Hematopoietic multipotent progenitor cell (in vitro differentiated cells): Measurements from ENCODE around the gene PLA2R1. TPM values are rescaled to one million over a fixed set of nuclear protein-coding genes. Genes with fewer than 3 reads are reported as not detected.

Source experiments
- DNase-seq, 3 donors: peaks; one replicate each; pipeline ENCODE4 v3.0.0-alpha.2; 2011 to 2015; ENCODE audit warnings: low read depth in 2 of 3, low spot score in 2 of 3
- total RNA-seq: library from RNA; depleted of rRNA; stranded (reverse); fragments of >200 nt; gene quantifications from one replicate; pipeline ENCODE4 v1.2.3, GENCODE V29; 2012

The PLA2R1 gene
- total RNA-seq, 1 donor = 2.4 TPM

GRCh38 chr2:159942146-159942545 lies 120.3 kb downstream of the PLA2R1 start:
- DNase-seq = no peak

GRCh38 chr2:159941729-159942128 lies 120.7 kb downstream of the PLA2R1 start:
- no peak for DNase-seq

DNA sequence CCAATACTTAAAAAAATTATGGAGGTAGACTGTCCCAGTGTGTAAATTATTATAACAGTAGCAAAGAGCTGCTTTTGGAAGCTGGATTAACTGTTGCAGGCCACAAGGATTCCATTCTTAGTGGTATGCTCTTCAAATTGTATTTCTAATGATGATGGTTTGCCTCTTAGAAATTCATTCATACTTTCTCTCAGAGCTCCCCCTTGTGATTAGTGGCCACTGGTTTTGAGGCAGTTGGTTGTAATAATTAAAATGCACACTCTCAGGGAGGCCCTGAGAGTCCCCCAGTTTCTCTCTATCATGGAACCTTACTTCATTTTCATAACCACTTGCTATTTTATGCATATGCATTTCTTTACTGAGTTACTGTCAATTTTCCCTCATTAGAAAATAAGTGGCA lies 122.5 kb downstream of the PLA2R1 start:
- peak in 2 of 3 donors; percentile 35 to 67 for DNase-seq

GRCh38 chr2:159938395-159938794 lies 124.0 kb downstream of the PLA2R1 start:
- DNase-seq = no peak

GRCh38 chr2:159936471-159936870 lies 125.9 kb downstream of the PLA2R1 start:
- DNase-seq = no peak

DNA sequence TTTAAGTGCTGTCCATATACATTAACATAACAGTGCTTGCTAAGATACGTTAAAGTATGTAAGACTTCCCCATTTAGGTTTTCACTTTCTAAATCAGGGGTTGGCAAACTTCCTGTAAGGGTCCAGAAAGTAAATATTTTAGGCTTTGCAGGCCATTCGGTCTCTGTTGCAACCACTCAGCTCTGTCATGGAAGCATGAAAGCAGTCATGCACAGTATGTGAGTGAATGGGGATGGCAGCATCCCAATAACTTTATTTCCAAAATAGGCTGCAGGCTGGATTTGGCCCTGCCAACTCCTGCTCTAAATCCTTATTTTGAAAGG lies 128.7 kb downstream of the PLA2R1 start:
- peak in 2 of 3 donors; percentile 26 to 63 for DNase-seq

- DNase-seq = no peak
Measured at GRCh38 chr2:159933040-159933726, 129.2 kb downstream of the PLA2R1 start.

DNA sequence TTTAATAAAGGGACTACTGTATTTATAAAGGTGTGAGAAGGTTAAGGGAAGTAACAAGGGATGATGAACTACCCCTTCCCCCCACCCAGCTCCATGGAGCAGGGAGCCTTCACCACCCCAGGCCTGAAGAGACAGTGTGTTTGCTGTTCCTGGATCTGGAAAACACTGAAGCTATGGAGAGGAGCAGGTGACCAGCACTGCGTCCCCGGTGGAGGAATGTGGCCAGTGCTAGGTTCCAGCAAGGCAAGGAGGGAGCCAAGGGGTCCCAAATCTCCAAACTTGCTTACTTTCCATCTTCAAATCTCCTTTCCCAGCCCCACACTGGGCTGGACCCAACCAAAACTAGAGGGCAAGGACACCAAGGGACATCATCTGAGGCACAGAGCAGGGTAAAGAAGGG lies 135.7 kb downstream of the PLA2R1 start:
- no peak for DNase-seq

DNA sequence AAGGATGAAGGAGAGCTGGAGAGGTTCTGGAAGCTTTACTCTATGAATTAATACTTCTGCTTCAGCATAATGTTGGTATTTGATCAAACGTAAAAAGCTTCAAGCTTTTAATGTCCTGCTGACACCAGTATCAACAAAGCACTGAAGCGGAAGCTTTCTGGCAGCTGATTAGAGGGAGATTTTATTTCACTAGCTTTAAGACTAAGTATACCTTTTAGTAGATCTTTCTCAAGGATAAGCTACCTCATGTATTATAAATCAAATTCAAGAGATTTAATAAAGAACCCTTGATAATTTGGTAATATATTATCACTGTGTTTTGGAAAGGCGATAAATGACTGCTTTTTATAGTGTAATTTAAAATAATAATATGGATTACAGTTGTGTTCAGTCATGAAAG lies 136.4 kb downstream of the PLA2R1 start:
- DNase-seq = no peak

GRCh38 chr2:159922563-159922962 lies 139.9 kb downstream of the PLA2R1 start:
- DNase-seq = no peak

- DNase-seq = peak; percentile 18 to 83 (median 60)
Measured at GRCh38 chr2:159921752-159922404, 140.5 kb downstream of the PLA2R1 start.

GRCh38 chr2:159916511-159916910 lies 145.9 kb downstream of the PLA2R1 start:
- no peak for DNase-seq

GRCh38 chr2:159913900-159914299 lies 148.5 kb downstream of the PLA2R1 start:
- no peak for DNase-seq

GRCh38 chr2:159912580-159912979 lies 149.8 kb downstream of the PLA2R1 start:
- no peak for DNase-seq

DNA sequence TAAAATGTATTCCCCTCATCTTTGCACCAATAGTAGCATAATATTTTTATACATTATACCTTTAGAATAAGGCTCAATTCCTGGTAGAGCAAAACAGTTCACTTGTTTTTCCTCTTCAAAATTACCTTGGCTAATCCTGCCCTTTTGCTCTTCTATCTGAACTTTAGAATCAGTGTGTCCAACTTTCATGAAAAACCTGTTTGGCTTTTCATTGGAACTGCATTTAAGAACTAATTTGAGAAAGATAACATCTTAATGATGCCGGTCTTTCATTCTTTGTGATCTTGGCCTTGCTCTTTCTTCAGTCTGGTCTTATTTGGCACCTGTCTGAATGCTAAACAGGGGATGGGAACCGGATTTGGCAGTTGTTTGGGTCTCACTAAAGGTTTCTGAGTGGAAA lies 151.5 kb downstream of the PLA2R1 start:
- DNase-seq = no peak

DNA sequence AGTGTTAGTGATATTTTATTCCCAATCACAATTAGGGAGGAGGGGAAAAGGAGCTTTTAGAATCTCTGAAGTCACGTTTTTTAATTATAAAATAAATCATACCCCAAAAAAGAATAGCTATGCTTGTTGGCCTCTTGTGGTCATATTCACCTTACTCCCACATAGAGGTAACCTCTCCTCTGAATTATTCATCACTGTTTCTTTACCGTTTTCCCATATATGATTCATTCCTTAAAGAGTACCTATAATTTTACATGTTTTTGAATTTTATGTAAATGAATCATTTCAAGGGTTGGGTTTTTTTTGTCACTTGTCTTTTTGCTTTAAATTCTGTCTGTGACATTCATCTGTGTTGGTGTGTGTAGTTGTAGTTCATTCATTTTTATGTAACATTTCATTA lies 153.8 kb downstream of the PLA2R1 start:
- DNase-seq = no peak

- DNase-seq = no peak
Measured at GRCh38 chr2:159907909-159908308, 154.5 kb downstream of the PLA2R1 start.

- DNase-seq = no peak
Measured at GRCh38 chr2:159905926-159906714, 156.3 kb downstream of the PLA2R1 start.

- DNase-seq = peak in 2 of 3 donors; percentile 77 to 88
Measured at GRCh38 chr2:159904959-159905305, 157.5 kb downstream of the PLA2R1 start.

DNA sequence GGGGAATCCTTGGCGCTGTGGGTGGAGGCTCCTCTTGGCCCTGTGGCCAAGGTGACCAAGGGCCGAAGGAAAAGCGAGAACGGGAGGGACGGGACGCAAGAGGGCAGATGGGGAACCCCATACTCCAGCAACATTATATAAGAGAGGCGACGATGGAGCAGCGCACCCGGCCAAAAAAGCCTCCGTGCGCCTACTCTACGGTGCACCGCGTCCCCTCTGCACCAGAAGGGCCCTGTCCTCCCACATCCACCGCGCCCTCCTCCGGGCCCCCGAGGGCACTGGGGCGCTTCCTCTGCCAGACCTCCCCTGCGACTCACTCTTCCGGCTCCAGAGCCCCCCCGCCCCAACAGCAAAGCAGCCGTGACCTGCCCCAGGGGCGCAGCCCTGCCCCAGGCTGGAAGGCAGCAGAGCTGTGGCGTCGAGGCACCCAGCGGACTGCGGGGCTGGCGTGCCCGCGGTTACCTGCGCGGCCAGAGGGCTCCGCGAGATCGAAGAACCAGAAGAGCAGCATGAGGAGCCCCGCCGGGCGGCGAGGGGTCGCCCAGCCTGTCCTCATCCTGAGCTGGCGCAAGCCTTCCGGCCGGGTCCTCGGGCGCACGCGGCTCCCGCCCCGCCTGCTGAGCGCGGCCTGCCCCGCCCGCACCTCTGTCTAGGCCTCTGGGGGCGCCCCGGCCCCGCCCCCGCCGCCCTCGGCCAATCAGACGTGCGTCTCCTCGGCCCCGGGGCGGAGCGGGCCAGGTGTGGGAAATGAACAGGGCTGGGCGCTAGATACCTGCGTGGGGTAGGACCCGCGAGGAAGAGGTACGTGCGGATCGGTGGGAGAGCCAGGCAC lies 158.1 kb downstream of the PLA2R1 start, which contains the start of gene LY75:
LY75 (minus strand) TSS at position 630 of the 832 bp plus-strand sequence.
- peak; percentile 64 to 87 (median 83) for DNase-seq
